A673 (cell line): ENCODE data around the gene CYSRT1.

Source experiments
- CTCF ChIP-seq: fragments of 300-800, 200-600 bp; sonication (generic); conservative IDR thresholded peaks from 2 replicates; pipeline ENCODE4 v1.5.1; 2017; ENCODE audit warnings: low read depth, mild to moderate bottlenecking, antibody characterized with exemption, low read length, moderate library complexity, mixed read lengths
- EZH2 ChIP-seq: fragments of 200-600 bp; sonication (generic); IDR thresholded peaks from 2 replicates; pipeline ENCODE4 v1.6.1; 2017; ENCODE audit warnings: borderline replicate concordance, low read depth, mild to moderate bottlenecking, mixed read lengths, antibody characterized with exemption, low read length; ENCODE audit not compliant: poor library complexity, severe bottlenecking

- TF ChIP-seq CTCF = no peak
- TF ChIP-seq EZH2 = no peak
Measured at GRCh38 chr9:137242269-137243203, 17.6 kb downstream of the CYSRT1 start.
